NB4 (cell line): ENCODE measurements around the gene ZNF609.

ENCODE experiments used
- CTCF ChIP-seq: IDR thresholded peaks from one replicate; pipeline ENCODE4 v1.5.1; 2012; ENCODE audit warnings: low read depth, low read length
- MAX ChIP-seq: IDR thresholded peaks from 2 replicates; pipeline ENCODE4 v1.6.1; 2011; ENCODE audit warnings: low read depth, low read length
- MYC ChIP-seq: IDR thresholded peaks from 2 replicates; pipeline ENCODE4 v1.6.1; 2011; ENCODE audit warnings: low read depth, low read length
- POLR2A ChIP-seq: IDR thresholded peaks from 2 replicates; pipeline ENCODE4 v1.6.1; 2011; ENCODE audit warnings: mild to moderate bottlenecking; ENCODE audit not compliant: insufficient read length; ENCODE audit errors: extremely low read depth

GRCh38 chr15:64528871-64529270 lies 68.5 kb downstream of the ZNF609 start:
- TF ChIP-seq CTCF, result no peak
- TF ChIP-seq MYC, result no peak
- TF ChIP-seq POLR2A, result no peak
- no peak for TF ChIP-seq MAX
